H4 (cell line): ENCODE results near the gene ARL17B. TPM values are rescaled to one million over a fixed set of nuclear protein-coding genes. Genes with fewer than 3 reads are reported as not detected.
A peak's percentile ranks its signal among the peaks of the same experiment; 100 is the strongest.
"Not testable (repeated sequence)": the region's sequence is repeated elsewhere in the genome, so short reads cannot be mapped to it uniquely, and the experiment has no call there.

ENCODE experiments used
- DNase-seq: peaks from one replicate; pipeline ENCODE4 v3.0.0-alpha.2; 2015; ENCODE audit warnings: low spot score
- total RNA-seq: library from RNA; depleted of rRNA; stranded (reverse); fragments of >200 nt; shearing (Covaris generic); gene quantifications from 2 replicates; pipeline ENCODE4 v1.2.3, GENCODE V29; 2014

ARL17B gene
- total RNA-seq, 1 experiment from 2014 or later, result 16.8 TPM

- not testable (repeated sequence) for DNase-seq
Measured at GRCh38 chr17:46290906-46291546, 70.5 kb downstream of the ARL17B start.

- not testable (repeated sequence) for DNase-seq
Measured at GRCh38 chr17:46287587-46287986, 74.0 kb downstream of the ARL17B start.

- peak; percentile 78 for DNase-seq
Measured at GRCh38 chr17:46286764-46287221, 74.8 kb downstream of the ARL17B start.

- DNase-seq, result not testable (repeated sequence)
Measured at GRCh38 chr17:46285500-46285899, 76.1 kb downstream of the ARL17B start.

- not testable (repeated sequence) for DNase-seq
Measured at GRCh38 chr17:46284467-46284866, 77.1 kb downstream of the ARL17B start.

GRCh38 chr17:46282635-46283034 is 78.9 kb downstream of the ARL17B start:
- DNase-seq, result not testable (repeated sequence)

- DNase-seq, result not testable (repeated sequence)
Measured at GRCh38 chr17:46281336-46281735, 80.2 kb downstream of the ARL17B start.

- DNase-seq, result not testable (repeated sequence)
Measured at GRCh38 chr17:46276728-46277479, 84.7 kb downstream of the ARL17B start.

- no peak for DNase-seq
Measured at GRCh38 chr17:46274238-46274637, 87.3 kb downstream of the ARL17B start.

GRCh38 chr17:46273541-46274236 is 87.9 kb downstream of the ARL17B start:
- DNase-seq, result no peak

GRCh38 chr17:46270032-46270431 is 91.5 kb downstream of the ARL17B start:
- DNase-seq, result no peak

- DNase-seq, result peak; percentile 76
Measured at GRCh38 chr17:46266656-46267544, 94.7 kb downstream of the ARL17B start.

GRCh38 chr17:46266063-46266655 is 95.4 kb downstream of the ARL17B start:
- DNase-seq, result not testable (repeated sequence)

GRCh38 chr17:46264456-46265198 is 96.9 kb downstream of the ARL17B start:
- DNase-seq, result peak; percentile 99

- no peak for DNase-seq
Measured at GRCh38 chr17:46262271-46262670, 99.3 kb downstream of the ARL17B start.

GRCh38 chr17:46259845-46260661 is 101.5 kb downstream of the ARL17B start:
- not testable (repeated sequence) for DNase-seq

- DNase-seq, result not testable (repeated sequence)
Measured at GRCh38 chr17:46256369-46256768, 105.2 kb downstream of the ARL17B start.

- DNase-seq, result not testable (repeated sequence)
Measured at GRCh38 chr17:46254215-46254614, 107.4 kb downstream of the ARL17B start.

GRCh38 chr17:46253722-46254121 is 107.8 kb downstream of the ARL17B start:
- peak; percentile 55 for DNase-seq
